Amniotic stem cell (primary cell): ENCODE measurements around the gene CADM4.

Experiments used
- DNase-seq: peaks from one replicate; lab custom pipeline; 2025; lab: John Stamatoyannopoulos, UW

The CADM4 gene

DNA sequence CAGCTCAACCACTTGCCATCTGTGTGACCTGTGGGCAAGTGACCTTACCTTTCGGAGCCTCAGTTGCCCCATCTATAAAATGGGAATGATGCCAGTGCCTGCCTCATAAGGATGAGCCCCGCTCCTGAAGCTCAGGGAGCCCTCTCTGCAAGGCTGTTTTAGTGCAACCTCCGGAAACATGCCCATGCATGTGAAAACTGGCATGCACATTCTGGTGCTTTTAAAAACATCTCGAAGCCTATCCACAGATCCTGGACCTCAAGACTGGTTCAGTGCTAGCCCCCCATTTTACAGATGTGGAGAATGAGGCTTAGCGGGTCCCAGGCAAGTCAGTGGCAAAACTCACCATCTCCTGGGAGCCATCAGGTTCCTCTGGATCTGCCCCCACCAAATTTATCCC, 5.6 kb downstream of the CADM4 start:
- DNase-seq: no peak

DNA sequence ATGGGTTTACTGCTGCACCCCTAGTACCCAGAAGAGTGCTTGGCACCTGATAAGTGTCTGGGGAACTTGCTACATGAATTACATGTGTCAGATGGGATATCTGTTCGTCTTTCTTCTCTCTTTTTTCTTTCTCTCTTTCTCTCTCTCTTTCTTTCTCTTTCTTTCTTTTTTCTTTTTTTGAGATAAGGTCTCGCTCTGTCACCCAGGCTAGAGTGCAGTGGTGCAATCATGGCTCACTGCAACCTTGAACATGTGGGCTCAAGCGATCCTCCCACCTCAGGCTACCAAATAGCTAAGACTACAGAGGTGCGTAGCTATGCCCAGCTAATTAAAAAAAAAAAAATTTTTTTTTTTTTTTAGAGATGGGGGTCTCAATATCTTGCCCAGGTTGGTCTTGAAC, 6.1 kb downstream of the CADM4 start:
- DNase-seq: no peak

DNA sequence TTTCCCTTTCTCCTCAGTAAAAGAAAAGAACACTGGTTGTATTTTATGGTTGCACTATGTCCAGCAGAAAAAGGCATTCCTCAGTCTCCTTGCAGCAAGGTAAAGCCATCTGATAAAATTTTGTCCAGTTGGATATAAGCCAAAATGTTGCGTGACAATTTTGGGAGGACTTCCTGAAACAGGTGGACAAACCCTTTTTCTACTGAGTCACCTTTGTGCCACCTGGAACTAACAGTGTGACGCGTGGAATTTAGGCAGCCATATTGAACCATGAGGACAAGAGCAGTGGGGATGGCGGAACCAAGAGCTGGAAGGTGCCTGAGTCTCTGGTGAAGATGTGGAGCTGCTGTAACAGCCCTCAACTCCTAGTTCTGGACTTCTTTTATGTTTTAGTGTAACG, 8.2 kb downstream of the CADM4 start:
- no peak for DNase-seq

DNA sequence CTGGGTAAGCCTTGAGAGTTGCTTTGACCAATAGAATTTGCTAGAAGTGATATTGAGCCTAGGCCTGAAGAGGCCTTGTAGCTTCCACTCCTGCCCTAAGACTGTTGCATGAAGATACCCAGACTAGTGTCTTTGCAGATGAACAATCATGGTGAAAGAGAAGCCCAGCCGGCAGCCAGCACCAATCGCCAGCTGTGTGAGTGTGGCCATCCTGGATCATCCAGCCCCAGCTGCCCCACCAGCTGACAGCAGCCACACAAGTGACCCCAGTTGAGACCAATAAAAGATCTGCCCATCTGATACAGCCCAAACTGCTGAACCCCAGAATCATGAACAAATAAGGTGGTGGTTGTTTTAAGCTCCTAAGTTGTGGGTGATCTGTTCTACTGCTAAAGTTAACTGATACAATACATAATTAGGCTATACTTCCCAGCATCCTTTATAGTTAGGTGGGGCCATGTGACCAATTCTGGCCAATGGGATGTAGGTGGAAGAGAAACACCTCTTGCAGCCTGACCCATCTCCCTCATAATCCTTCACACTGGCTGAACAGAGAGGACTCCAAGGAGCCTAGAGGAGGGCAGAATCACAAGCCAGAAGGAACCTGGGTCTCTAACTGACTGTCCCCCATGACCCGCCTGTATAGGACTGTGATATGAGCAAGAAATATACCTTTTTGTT, 10.9 kb downstream of the CADM4 start:
- no peak for DNase-seq

DNA sequence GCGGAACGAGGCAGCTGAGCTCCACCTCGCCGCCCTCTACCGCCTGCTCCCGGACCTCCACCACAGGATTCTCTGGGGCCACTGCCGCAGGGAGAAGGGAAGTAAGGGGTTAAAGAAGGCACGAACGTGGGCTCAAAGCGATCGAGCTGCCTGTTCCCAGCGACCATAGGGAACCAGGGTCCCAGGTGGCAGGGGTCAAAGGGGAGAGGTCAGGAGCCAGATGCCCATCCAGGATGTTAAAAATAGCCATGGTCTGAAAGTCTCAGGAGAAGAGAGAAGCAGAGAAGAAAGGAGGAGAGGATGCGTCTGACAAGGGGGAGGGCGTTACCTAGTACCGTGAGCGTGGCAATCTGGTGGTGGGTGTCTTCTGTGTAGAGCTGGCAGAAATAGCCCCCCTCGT, 12.8 kb downstream of the CADM4 start:
- no peak for DNase-seq

DNA sequence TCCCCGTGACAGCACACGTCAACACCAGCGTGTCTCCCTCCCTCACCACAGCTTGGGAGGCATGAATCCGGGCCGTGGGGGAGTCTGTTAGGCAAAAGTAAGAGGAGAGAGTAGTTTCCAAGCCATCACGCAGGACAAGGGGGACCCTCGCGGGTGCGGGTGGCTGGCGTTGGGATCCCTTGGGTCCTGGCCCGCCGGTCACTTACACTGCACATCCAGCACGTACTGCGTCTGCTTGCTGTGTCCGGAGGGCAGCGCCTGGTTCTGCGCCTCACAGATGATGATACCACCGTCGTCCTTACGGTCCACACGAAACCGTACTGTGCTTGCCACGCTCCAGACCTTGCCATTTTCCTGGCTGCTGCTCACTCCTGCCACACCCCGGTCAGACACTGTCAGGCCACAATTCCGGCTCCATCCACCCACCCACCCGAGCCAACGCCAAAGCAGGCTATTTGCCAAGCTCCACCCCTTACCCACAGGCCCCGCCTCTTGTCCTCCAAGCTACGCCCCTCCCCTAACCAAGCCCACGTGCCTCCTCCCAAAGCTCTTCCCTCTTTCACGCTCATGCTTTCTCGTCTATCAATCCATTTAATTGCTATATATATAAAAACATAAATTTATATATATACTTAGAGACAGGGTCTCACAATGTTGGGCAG, 13.6 kb downstream of the CADM4 start:
- DNase-seq: no peak

DNA sequence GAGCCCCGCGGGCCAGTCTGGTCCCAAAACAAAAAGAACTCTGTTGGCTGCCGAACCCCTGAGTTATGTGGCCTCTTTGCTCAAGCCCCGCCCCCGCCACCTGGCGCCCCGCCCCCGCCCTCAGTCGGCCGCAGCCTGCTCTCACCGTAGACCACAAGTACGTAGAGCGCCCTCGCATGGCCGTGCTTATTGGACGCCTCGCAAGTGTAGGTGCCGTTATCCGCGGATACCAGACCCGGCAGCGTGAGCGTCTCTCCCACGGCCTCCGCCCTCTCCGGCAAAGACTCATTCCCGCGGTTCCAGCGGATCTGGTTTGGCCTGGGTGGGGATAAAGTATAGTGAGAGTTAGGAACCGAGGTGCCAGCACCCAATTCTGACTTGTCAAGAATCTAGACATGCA, 14.7 kb downstream of the CADM4 start:
- no peak for DNase-seq

DNA sequence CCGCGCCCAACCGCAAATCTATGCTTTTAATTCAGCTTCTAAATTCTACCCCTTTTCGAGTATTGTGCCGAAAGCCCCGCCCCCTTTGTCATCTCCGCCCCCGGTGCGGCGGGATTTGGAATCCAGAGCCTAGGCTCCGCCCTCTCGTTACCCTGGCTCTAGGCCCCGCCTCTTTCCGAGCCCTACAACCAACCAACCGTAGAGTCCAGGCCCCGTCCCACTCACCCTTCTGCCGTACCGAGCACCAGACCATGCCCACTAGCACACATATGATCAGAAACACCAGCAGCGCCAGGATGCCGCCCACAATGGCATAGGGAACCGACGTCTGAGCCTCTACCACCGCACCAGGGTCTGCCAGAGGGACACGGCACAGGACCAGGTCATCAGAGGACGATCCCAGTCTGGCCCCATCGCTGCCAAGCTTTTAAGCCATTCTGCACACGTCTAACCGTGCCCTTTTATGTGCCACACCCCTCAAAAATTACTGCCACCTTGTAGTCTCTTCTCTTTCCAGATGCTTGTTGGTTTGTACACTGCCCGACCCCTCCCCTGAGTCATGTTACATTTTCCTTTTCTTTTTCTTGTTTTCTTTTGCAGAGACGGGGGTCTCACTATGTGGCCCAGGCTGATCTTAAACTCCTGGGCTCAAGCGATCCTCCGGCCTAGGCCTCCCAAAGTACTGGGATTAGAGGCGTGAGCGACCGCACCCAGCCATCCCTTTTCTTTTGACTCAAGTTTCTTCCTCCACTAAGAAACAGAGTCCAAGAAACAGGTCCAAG, 15.6 kb downstream of the CADM4 start:
- DNase-seq: no peak

DNA sequence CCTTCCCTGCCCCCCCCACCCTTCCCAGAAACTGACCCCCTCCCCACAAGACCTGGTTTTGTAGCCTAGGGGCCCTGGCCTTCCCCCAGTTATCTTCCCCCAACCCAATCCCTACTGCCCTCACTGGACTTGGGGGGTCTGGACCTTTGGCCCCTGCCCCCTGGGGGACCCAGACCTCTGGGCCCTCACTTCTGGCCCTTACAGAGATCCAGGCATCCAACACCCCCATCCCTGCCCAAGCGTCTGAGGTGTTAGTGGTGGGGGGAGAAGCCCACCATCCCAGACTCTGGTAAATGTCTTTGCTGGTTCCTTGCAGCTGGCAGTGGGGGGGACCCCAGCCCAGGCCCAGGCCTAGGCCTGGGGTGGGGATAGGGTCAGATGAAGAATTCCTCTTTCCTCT, 16.7 kb downstream of the CADM4 start:
- no peak for DNase-seq

DNA sequence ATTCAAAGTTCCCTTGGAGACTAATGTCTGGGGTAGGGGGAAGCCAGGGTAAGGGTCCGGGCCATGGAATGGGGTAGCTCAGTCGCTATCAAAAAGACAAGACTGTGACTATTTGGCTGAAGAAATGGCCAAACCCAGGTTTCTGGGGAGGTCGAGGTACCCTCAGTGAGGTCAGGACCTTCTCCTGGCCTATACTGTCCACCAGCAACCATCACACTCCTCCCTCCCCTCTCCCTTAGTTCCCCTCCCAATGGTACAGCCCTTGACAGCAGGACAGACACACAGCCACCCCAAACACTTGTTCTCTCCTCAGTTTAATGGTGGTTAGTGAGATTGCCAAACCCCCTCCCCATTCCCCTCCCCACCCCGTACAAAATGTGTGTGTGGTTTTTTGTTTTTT, 17.6 kb downstream of the CADM4 start:
- DNase-seq: no peak

DNA sequence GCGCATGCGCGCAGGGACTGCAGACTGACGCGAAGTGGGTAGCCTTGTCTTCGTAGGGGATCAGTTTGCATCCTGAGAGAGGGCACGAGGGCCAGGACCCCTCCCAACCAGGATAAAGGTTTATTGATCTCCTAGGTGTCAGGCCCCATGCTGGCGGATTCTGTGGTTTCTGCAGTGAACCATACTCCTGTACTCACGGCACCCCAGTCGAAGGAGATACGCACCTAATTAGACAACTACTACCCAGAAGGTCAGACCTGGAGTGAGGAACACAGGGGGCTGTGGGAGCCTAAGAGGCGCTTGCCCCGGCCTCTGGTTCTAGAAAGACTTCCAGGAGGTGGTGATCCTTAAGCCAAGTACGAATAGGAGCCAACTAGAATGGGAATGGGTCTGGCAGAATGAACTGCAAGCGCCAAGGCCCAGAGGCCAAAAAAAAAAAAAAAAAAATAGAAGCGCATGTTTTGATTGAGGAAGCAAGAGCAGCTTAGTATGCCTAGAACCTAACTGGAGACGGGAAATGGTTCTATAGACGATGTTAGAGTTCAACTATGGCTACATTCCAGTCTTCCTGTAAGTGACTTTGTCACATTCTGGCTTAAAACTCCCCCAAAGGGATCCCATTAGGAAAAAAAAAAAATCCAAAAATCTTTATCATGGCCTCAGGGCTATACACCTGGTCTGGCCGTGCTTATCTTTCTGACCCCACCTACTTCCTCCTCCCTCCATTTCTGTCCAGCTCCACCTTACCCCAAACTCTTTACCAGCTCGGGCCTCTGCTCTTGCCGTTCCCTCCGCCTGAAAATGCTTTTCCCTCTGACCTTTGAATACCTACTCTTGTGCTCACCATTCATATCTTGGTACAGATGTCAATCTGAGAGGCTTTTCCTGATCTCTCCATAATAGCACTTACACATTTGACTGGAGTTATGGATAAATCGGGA, 19.3 kb downstream of the CADM4 start:
- no peak for DNase-seq

DNA sequence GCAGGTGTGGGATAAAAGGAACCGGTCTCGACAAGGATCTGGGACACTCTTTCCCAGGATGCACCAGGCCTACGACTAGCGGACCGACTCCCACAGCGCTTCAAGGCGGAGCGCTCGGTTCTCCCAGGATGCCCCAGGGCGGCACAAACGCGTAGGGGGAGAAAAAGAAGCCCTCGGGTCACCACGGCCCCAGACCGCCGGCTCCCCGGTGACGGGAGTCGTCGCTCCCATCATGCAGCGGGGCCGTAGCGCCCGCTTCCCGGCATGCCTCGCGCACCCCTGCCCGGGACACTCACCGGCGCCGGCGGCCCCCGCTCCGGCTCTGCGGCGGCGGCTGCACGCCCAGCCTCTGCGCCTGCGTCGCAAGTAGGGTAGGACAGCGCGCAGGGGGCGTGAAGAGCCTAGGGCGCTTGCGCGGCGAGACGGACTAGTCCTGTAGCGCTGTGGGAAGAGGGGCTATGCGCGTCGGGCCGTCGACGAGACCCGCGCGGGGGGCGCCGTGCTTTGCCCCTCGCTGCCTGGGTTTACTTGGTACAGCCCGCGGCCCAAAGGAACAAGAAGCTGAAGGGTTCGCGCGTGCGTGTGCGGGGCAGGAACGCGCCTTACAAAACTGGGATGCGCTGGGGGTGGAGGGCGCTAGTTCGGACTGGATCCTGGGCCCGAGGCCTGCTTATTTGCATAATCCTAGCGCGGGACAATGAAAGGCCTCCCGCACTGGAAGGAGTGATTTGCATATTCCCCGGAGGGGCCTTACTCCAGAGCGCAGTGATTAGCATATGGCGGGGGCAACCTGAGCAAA, 20.2 kb downstream of the CADM4 start, which contains the start of gene ZNF428:
ZNF428 (minus strand) TSS at position 368 of the 799 bp plus-strand sequence. CDS start 5,325 bp downstream, outside the sequence.
- peak; percentile 57 for DNase-seq

DNA sequence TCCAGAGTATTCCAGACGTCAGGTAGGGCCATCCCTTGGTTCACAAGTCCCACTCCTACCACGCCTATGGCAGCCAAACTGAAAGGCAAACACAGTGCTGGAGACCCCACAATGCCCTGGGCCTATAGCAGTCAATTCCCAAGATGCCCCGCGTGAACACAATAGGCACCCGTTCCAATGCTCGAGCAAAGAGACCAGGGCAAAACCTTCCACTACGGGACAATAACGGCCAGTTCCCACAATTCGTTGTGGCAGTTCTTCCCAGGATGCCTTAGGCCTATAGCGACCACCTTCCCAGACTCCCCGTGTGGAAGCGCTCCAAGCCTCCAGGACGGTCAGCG, 20.8 kb downstream of the CADM4 start:
- no peak for DNase-seq

DNA sequence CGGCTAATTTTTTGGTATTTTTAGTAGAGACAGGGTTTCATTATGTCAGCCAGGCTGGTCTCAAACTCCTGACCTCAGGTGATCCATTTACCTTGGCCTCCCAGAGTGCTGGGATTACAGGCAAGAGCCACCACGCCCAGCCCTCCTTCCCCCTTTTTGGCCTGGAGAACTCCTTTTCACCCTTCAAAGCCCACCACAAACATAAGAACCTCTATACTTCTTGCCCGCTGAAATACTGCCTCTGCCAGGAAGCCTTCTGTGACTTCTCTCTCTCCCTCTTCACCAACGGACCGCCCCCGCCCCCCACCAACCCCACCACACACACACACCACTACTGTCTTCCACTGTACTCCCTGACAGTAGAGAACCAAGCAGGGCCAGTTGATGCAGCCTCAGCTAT, 22.7 kb downstream of the CADM4 start:
- DNase-seq: no peak

DNA sequence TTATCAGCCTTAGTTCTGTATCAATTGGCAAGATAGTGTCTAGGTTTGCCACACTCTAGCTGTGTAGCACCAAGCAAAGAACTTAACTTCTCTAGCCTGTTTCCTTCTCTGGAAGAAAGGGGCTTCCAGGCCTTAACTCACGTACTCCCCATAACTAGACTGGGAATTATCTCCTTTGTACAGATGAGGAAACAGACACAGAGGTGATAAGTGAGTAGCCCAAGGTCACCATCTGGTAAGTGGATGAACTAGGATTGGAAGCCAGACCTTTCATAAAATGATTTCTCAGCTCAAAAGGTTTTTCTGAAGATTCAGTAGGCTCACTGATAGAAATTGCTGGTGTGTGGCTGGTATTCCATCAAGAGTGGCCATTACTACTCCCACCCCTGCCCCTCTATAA, 23.3 kb downstream of the CADM4 start:
- DNase-seq: no peak

DNA sequence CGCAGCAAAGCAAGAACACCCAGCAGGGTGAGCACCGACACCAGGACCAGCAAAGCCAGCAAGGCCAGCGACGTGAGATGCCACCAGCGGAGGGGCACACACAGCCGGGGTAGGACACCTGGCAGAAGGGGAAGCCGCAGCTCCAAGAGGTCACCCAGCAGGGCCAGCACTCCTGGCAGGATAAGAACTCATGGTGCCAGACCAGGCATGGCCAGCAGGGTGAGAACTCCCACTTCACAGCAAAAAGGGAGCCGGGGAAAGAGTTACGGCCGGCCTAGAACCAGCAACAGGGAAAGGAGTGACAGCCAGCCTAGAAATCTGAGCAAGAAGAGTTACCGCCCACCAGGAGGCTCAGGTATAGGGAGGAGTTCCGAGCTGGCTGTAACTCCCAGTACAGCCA, 27.3 kb downstream of the CADM4 start:
- no peak for DNase-seq

DNA sequence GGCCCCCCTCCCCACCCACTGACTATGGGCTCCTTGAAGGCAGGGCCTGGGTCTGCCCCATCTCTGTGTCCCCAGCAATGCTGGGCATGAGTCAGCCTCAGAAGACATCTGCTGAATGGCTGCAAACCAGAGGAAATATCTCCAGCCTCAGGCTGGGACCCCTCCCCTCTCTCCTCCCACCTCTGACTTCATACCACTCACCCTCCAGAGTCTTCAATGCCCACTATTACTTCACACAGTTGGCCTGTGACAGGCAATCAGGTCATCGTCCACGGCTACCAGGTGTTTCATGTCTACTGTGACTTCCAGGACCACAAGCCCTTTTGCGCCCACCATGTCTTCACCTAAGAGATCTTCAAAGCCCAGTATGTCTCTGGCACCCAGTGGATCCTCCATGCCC, 27.9 kb downstream of the CADM4 start, which contains the start of gene SRRM5:
SRRM5 (plus strand) TSS at position 301 of the 400 bp plus-strand sequence; CDS start at position 335, 34 bp downstream.
- no peak for DNase-seq

DNA sequence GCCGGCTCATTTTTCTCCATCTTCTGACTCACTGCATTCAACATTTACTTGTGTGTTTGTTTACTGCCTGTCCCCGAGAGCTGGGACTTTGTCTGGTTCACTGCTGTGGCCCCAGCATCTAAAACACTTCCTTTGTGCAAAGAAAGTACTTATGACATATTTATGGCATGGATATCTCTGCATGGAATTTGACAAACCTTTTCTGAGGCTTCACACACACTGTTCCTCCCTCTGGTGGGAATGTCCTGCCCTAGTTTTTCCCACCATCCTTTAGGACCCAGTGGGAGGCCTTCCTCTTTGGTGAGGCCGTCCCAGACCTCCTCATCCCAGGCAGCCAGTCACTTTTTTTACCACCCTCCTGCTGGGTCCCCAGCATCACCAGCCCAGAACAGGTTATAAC, 29.2 kb downstream of the CADM4 start:
- no peak for DNase-seq

DNA sequence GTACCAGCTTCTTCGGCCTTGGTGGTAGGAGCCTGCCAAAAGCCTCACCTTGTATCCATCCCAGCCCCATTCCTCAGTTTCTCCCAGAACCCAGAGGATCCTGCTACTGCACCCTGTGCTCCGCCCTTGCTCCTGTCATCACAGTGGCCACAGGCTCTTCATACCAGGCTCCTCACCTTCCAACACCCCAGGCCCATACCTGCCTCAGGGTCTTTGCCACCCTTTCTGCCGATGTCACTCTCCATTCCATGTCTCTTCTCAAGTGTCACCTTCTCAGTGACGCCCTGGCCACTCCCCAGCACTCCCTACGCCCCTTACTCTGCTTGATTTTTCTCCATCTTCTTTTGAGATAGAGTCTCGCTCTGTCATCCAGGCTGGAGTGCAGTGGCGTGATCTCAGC, 29.8 kb downstream of the CADM4 start:
- DNase-seq: no peak

DNA sequence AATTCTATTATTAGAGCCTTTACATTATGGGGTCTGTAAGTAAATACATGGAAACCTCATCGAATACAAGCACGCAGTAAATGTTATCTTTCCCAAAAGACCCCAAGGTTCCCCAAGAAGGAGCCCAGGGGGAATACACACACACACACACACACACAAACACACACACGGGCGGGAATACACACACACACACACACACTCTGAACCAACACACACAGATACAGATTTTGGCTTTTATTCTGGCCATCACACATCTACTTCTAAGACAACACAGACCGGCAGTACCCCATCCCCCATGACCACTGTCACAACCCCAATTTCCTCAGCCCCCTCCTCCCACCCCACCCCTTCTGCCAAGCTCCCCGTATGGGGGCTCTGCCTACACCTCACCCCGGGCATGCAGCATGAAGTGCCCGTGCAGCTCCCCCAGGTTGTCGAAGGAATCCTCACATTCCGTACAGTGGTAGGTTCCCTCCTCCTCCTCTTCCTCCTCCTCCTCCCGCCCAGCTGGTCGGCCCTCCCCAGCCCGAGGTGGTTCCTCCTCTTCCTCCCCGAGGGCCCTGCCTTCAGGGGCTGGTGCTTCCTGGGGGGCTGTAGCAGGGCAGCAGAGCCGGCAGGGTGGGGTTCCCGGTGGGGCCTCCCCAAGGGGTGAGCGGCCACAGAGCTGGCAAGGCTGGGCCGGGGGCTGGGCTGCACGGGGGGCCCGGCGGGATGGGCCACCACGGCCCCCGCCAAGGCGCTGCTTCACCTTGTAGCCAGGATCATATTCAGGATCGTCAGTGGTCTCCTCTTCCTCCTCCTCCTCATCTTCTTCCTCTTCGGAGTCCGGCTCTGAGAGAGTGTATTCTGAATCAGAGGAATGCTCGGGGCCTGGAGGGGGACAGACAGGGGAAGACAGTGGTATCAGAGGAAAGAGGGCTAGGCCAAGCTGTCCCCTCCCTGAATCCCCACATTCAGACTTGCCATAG, 32.1 kb downstream of the CADM4 start:
- no peak for DNase-seq
